GM18951 (cell line): ENCODE data around the gene CAB39.

Experiments
- POLR2A ChIP-seq: IDR thresholded peaks from 4 replicates; pipeline ENCODE4 v1.6.1; 2011; ENCODE audit warnings: mild to moderate bottlenecking; ENCODE audit not compliant: insufficient read length, insufficient read depth; ENCODE audit errors: extremely low read depth
- in situ Hi-C: fragments of 300-500 bp; cut with MboI; formaldehyde crosslinking; loops from one replicate; pipeline ENCODE4 v1.12.0; 2022; ENCODE audit warnings: low sequenced_read_pairs, mixed read lengths, inconsistent platforms; ENCODE audit not compliant: unreplicated experiment

CAB39 gene

DNA sequence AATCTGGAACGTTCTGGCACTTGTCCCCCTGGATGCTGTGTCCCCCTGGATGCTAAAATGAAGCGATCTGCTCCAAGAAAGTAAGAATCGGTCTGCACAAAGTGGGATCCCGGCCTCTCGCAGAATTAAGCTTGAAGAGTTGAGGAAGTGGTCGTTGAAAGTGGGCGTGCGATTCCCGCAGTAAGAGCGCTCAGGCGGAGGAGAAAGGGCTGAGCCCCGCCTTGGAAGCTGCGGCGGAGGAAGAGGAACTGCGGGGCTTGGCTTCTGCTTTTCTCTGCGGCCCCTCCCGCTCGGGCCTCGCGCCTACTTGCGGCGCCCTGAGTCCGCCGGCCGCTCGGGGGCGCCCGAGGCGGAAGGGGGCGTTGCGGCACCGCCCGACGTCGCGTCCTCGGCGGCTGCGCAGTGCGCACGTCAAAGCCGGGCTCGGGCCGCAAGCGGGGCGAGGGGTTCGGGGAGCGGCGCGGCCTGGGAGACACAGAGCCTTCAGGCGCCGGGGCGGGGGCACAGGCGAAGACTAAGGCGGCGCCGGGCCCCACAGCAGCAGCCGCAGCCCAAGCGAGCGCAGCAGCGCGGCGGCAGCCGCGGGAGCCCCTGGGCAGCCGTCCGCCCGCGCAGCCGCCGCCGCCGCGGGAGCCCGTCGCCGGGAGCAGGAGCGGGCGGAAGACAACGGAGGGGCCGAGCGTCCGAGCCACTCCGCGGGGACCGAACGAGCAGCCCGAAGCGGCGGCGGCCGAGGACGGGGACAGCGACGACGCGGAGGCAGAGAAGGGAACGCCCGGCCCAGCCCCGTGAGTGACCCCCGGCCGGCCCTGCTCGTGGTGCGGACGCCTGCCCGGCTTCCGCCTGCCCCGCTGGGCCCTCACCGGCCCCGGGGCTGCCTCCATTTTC is at the start of gene CAB39:
Gene CAB39, plus strand, starts transcription at position 400 of the 888 bp plus-strand sequence. CDS start 47,160 bp downstream, outside the sequence.
- in situ Hi-C loops = no loop called here
- TF ChIP-seq POLR2A = peak; percentile 87

DNA sequence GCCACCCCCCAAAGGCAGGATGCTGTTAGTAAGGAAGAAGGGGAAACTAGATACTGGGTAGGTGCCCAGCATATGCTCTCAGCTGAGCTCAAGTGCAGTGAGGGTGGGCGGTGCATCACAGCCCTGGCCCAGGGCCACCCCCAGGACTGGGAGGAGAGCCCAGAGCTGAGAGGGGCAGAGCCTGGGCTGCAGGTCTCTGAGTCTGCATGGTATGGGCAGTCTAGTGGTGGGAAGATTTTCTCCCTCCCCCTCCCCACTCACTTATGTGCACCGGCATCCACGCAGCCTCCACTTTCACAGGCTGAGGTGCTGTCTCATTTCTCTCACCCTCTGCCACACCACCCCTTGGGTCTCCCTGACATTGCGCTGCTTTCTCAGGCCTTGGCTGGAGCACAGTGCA is 48.5 kb upstream of the CAB39 start:
- peak; percentile 25 for TF ChIP-seq POLR2A
- in situ Hi-C loops = no loop called here

DNA sequence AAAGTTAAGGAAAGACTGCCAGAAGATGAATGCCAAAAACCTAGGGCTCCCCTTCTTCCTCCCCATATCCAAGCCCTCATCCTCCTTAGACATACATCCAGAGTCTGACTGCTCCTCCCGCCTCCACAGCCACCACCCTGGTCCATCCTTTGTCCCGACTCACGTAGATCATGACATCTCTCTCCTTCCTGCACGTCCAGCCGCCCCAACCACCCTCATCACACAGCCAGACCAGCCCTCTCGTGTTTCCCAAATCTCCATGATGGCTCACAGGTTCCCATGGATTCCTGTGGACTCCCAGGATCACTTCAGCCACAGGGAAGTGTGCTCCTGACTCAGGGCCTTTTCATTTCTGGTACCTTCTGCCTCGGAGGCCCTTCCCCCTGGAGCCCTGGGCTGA is 47.8 kb upstream of the CAB39 start:
- no peak for TF ChIP-seq POLR2A
- in situ Hi-C loops = no loop called here

DNA sequence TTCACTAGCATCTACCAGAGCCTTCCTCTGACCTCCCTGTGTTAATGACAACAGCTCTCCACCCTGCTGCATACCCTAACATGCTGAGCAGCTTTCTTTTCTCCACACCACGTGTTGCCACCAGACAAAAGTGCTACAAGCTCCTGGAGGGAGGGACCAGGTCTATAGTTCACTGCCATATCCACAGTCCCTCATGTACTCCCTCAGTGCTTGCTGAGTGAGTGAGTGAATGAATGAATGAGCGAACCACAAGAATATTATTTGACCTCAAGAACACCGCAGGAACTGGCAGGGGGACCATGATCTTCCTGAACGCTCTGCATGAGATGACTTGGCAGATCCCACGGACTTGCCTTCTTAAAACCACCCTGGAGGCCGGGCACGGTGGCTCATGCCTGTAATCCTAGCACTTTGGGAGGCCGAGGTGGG is 47.4 kb upstream of the CAB39 start:
- in situ Hi-C loops = no loop called here
- TF ChIP-seq POLR2A = no peak

DNA sequence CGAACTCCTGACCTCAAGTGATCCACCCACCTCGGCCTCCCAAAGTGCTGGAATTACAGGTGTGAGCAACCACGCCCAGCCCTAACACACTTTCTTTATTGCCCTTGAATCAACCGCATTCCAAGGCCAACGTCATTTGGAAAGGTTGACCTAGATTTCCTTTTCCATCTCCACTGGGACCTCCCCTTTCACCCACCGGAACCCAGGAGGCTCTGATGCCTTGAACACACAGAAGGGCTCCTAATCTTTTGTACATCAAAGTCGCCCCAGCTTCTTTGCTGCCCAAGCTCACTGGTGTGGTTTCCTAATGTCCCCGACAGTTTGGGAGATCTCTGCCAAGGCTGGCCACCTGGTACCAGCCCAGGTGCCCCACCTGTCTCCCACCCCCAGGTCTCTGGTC is 46.2 kb upstream of the CAB39 start:
- in situ Hi-C loops = no loop called here
- TF ChIP-seq POLR2A = no peak

DNA sequence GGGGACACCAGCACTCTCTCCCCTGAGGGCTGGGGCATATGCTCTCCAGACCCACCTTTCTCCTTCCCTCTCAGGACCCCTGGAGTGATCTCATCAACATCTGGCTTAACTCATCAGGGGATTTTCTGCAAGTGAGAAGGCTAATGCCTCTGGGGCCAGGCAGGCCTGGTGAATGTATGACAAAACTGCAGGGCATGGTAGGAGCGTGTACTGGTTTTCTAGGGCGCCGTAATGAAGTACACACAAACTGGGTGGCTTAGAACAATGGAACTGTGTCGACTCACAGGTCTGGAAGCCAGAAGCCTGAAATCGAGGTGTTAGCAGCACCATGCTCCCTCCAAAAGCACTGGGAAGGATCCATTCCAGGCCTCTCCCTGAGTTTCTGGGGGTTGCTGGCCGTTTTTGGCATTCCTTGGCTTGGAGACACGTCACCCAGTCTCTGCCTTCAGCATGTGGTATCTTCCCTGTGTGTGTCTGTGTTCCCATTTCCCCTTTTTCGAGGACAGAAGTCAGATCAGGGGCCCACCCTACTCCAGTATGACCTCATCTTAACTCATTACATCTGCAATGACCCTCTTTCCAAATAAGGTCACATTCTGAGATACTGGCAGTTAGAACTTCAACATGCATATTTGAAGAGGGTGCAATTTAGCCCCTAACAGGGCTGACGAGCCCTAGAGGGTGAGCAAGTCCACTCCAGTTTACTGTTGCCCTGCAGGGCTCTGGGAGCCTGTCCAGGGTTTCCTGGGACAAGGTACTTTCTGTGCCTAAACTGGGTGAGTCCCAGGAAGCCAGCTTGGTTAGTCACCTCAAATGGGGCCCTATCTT is 45.5 kb upstream of the CAB39 start:
- no peak for TF ChIP-seq POLR2A

DNA sequence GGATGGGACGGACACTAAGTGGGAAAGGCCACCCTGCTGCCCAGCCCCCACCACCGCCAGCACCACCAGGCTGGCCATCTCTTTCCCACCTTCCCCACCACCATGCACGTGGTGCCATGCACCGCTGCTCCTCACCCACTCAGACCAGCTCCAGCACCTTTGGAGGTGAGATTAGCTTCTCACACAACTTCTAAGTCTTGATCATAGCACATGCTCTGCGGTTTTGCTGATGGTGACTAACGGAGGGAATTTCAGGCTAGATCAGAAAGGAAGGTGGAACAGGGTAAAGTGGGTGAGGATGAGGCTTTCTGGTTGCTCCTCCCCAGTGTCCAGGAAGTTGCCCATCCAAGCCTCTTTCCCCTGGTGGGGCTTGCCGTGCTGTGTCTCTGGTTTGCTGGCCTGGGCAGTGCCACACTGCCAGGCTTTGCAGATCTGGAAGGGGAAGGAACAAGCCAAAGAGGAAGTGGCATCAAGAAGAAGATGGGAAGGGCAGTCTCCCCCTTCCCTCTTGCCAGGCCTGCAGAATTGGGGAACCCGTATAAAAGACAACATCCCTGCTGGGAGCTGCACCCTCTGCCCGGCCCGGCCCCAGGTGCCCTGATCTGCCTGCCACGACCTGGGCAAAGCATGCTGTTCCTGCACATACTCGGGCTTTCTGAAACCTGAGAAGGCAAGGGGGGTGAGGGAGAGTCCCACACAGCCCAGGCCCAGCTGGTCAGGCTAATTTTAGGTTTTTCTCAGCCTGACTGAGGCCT is 44.3 kb upstream of the CAB39 start:
- in situ Hi-C loops = no loop called here
- peak; percentile 39 for TF ChIP-seq POLR2A

More for the DNA sequence above, 45.5 kb upstream of the CAB39 start:
- in situ Hi-C loops = no loop called here

DNA sequence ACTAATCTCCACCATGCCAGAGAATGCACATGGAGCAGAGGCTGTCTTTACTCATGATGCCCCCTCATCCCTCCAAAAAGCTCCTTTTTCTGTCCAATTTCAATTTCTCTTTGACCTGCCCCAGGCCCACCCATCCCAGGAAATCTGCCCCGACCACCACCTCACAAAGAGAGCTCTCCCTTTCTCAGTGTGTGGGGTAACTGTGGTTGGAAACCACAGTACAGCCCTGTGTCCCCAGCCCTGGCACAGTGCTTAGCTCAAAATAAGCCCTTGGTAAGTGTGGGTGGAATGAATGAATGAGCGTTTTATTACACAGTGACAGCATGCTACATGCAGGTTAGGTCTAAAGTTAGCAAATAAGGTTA is 43.7 kb upstream of the CAB39 start:
- in situ Hi-C loops = no loop called here
- TF ChIP-seq POLR2A = no peak

DNA sequence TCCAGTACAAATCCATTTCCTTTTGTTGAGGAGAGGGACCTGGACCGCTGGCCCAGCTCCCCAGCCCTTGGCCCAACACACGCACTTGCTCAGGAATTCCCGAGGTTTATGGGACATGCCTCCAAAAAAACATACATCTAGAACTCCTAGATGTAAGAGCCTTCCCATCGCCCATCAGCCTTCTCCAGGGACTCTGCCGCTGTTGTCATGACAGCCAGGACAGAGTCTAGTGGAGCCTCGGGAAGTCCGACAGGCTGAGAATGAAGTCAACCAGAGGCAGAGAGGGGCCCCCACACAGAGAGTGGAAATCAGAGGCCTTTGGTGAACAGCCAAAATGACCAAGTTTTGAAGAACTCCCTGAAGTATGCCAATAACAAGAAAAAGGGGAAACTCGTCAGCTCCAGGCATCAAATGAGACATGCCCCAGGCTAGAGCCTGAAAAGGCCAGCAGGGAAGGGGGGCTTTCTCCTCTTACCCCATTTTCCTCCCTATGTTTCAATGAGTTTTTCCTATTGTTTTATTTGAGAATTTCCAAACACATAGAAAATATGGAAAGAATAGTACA is 43.2 kb upstream of the CAB39 start:
- TF ChIP-seq POLR2A = no peak
- in situ Hi-C loops = no loop called here

DNA sequence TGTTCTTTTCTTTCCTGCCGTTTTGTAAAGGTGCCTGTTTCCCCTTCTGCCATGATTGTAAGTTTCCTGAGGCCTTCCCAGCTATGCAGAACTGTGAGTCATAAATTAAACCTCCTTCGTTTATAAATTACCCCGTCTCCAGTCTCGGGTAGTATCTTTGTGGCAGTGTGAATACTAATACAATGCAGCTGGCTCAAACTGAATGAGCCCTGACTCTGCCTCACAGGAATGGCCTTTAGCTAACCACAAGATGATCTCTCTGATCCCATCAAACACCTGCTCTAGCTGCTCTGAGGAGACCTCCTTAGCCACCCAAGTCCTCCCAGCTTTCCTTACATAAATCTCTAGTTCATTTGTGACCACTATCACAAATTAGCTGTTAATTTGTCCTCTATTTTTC is 41.5 kb upstream of the CAB39 start:
- in situ Hi-C loops = no loop called here
- TF ChIP-seq POLR2A = no peak

DNA sequence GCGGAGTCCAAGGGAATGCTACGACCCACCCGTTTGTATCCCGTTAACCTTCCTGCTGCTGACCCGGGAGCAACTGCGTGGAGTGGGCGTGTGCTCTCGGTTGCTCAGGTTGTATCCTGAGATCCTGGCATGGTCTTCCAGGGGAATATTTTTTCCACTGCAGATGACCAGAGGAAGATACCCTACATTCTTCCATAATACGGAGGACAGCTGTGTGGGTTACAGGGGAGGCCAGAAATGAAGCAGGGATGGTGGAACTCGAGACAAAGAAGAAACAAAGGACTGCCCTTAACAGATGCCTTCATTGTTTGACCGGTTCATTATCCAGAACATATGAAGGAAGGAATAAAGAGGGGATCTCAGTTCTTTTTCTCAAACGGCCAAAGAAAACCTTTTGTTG is 39.8 kb upstream of the CAB39 start:
- no peak for TF ChIP-seq POLR2A
- in situ Hi-C loops = no loop called here

DNA sequence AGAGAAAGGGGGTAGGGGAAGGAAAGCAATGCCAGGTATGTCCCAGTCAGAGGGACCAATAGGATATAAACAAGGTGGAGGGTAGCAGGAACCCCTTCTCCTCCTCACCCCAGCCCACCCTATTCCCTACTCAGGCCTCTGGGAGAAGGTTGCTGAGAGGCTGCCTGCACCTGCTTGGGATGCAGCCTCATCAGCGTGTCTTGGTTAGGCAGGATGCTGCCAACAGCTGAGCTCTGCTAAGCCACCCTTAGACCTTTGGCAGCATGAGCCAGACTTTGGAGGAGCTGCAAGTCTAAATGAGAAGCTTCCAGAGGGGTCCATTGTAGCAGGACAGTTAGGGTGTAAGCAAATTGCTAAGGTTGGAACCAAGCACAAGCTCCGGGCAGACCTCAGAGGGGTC is 38.2 kb upstream of the CAB39 start:
- TF ChIP-seq POLR2A = no peak
- in situ Hi-C loops = no loop called here
